Dermis microvascular lymphatic vessel endothelial cell (primary cell): ENCODE data around the gene PPP1R9B. TPM values are rescaled to one million over a fixed set of nuclear protein-coding genes. Genes with fewer than 3 reads are reported as not detected.

Experiments
- DNase-seq, 2 donors: peaks; one replicate each; pipeline versions ENCODE4 v3.0.0 to v3.0.0-alpha.2; 2010; ENCODE audit warnings: low read depth in 2 of 2
- total RNA-seq: library from RNA; depleted of rRNA; stranded (reverse); fragments of >200 nt; gene quantifications from 2 replicates; pipeline ENCODE4 v1.2.1, GENCODE V29; 2014

The PPP1R9B gene
- total RNA-seq, 1 donor from 2014 or later: 21.3 TPM

- DNase-seq: no peak
Measured at GRCh38 chr17:50157891-50158290, 7.4 kb upstream of the PPP1R9B start.

GRCh38 chr17:50155115-50155819, 4.8 kb upstream of the PPP1R9B start:
- DNase-seq: no peak

- DNase-seq: no peak
Measured at GRCh38 chr17:50154604-50155003, 4.1 kb upstream of the PPP1R9B start.

- no peak for DNase-seq
Measured at GRCh38 chr17:50153650-50154575, 3.4 kb upstream of the PPP1R9B start.

- no peak for DNase-seq
Measured at GRCh38 chr17:50152736-50153135, 2.3 kb upstream of the PPP1R9B start.

GRCh38 chr17:50151937-50152547, 1.6 kb upstream of the PPP1R9B start:
- DNase-seq: peak; percentile 73 to 89

- peak; percentile 76 to 90 for DNase-seq
Measured at GRCh38 chr17:50151041-50151936, 812 bp upstream of the PPP1R9B start.

GRCh38 chr17:50149417-50150353, 792 bp downstream of the PPP1R9B start:
- peak in 1 of 2 donors; percentile 77 for DNase-seq

GRCh38 chr17:50149091-50149416, 1.4 kb downstream of the PPP1R9B start:
- no peak for DNase-seq

GRCh38 chr17:50148226-50149090, 2.0 kb downstream of the PPP1R9B start:
- DNase-seq: peak in 1 of 2 donors; percentile 38

- no peak for DNase-seq
Measured at GRCh38 chr17:50147841-50148225, 2.6 kb downstream of the PPP1R9B start.

- no peak for DNase-seq
Measured at GRCh38 chr17:50146927-50147665, 3.4 kb downstream of the PPP1R9B start.

GRCh38 chr17:50146230-50146926, 4.1 kb downstream of the PPP1R9B start:
- no peak for DNase-seq

- no peak for DNase-seq
Measured at GRCh38 chr17:50145532-50146229, 4.8 kb downstream of the PPP1R9B start.

- no peak for DNase-seq
Measured at GRCh38 chr17:50144845-50145531, 5.5 kb downstream of the PPP1R9B start.

- no peak for DNase-seq
Measured at GRCh38 chr17:50144355-50144754, 6.1 kb downstream of the PPP1R9B start.
